Activated CD8-positive, alpha-beta T cell treated with anti-CD3 and anti-CD28 coated beads, Interleukin-2, amount 10 ng/mL, durations not matched to agents 7 days and 5 days (primary cell): Measurements from ENCODE around the gene TP53I13. TPM values are rescaled to one million over a fixed set of nuclear protein-coding genes. Genes with fewer than 3 reads are reported as not detected.

Experiments used
- ATAC-seq: fragments of 150-1000 bp; cut with Tn5 transposase; one replicate; pipeline ENCODE4 v1.10.0; 2021; ENCODE audit warnings: moderate library complexity
- CTCF ChIA-PET: fragments of 350-600 bp; sonication (Branson Sonifier 250); formaldehyde crosslinking; loops from one replicate; lab custom pipeline; 2021; ENCODE audit warnings: antibody characterized with exemption; lab: Charles Lee
- POLR2A ChIA-PET: fragments of 350-600 bp; sonication (Branson Sonifier 250); formaldehyde crosslinking; loops from one replicate; lab custom pipeline; 2021; ENCODE audit warnings: antibody characterized with exemption; lab: Charles Lee
- DNase-seq: peaks from one replicate; pipeline ENCODE4 v3.0.0-alpha.2; 2020
- H3K27ac Mint-ChIP-seq: one replicate; pipeline ENCODE4 v1.8.0; 2021; ENCODE audit warnings: mild to moderate bottlenecking, mixed read lengths
- H3K27me3 Mint-ChIP-seq: one replicate; pipeline ENCODE4 v1.8.0; 2021; ENCODE audit warnings: low read depth, mixed read lengths
- H3K36me3 Mint-ChIP-seq: one replicate; pipeline ENCODE4 v1.8.0; 2021; ENCODE audit warnings: low read depth, mixed read lengths
- H3K4me1 Mint-ChIP-seq: one replicate; pipeline ENCODE4 v1.8.0; 2021; ENCODE audit warnings: low read depth, mixed read lengths
- H3K4me3 Mint-ChIP-seq: one replicate; pipeline ENCODE4 v1.8.0; 2021; ENCODE audit warnings: mild to moderate bottlenecking, mixed read lengths
- H3K9me3 Mint-ChIP-seq: one replicate; pipeline ENCODE4 v1.8.0; 2022; ENCODE audit warnings: mixed read lengths; ENCODE audit not compliant: insufficient read depth
- total RNA-seq, 2 experiments: library from RNA; stranded (reverse); gene quantifications; one replicate each; pipeline ENCODE4 v1.2.3, GENCODE V29; 2021

TP53I13 gene
- total RNA-seq, 2 experiments from 2014 or later: 96.7 to 97.9 TPM

DNA sequence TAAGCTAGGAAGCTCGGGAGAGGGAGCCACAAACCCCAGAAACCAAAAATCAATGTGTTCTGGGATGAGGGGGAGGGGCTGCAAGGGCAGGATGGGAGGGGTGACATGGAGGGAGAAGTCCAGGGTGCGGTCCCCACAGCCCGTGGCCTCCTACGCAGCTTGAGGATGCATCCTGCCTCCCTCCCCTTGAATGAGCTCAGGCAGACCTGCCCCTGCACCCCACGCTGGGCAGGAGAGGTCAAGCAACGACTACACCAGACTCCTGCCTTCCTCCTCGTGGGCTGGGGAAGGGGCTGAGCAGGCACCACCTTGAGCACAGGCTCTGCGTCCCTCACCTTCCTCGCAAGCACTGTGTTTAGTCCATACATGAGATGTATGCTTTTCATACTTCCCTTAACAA is 28.3 kb downstream of the TP53I13 start:
- Mint-ChIP-seq H3K9me3 (no peaks in the 10 kb centered on the region), H3K27me3 (no peaks in the 10 kb centered on the region), H3K4me3 (no peak overlapping the region), H3K36me3 (no peaks in the 10 kb centered on the region), H3K27ac (no peak overlapping the region), H3K4me1 (peaks cover 25% of the 10 kb centered on the region)
- ATAC-seq (no peak), DNase-seq (no peak)
- CTCF ChIA-PET: interaction anchor here (1.8 to 3.3 kb wide), 2 partner anchors 11 to 20 kb away, joined by 3 to 21 read pairs; no protein-coding TSS in a partner anchor
- POLR2A ChIA-PET: interaction anchor here (1.2 kb wide), 1 partner anchor 18 kb away, joined by 3 read pairs; no protein-coding TSS in a partner anchor

DNA sequence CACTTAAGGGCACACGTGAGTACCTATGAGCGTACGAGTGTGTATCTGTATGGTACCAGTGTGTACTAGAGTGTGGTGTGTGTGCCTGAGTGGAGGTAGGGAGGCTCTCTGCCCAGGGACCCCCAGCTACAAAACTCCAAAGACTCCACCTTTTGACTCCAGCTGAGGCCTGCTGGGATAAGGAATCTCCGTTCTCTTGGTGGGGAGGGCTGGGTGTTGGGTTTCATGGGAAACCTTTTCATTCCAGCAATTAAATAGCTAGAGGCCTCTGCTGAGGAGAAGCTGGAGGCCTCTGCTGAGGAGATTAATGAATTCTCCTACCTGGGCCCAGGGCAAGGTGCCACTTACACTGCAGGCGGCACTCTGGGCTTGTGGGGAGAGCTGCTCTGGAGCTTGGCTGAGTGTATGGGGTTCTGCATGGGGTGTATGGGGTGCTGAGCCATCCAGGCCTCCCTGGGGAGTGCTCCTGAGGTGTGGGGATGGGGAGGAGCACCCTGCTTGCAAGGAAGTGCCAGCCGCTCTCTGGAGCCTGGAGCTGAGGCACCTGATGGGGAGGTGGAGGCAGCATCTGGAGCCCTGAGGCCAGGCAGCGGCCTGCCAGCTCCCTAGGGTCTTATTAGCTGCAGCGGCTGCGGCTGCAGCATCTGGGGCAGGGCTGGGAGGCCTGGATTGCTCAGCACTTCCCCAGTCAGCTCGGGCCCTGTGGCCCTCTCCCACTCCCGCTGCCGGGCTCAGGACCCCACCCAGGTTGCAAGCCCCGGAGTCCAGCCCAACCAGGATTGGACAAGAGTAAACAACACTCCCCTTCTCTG is 29.1 kb downstream of the TP53I13 start:
- ATAC-seq (no peak), DNase-seq (no peak)
- H3K27me3 Mint-ChIP-seq: no peaks in the 10 kb centered on the region
- H3K4me3 Mint-ChIP-seq: no peak overlapping the region
- CTCF ChIA-PET: interaction anchor here (1.8 to 3.3 kb wide), 2 partner anchors 11 to 19 kb away, joined by 3 to 21 read pairs; no protein-coding TSS in a partner anchor
- no peak overlapping the region for H3K27ac Mint-ChIP-seq
- no peaks in the 10 kb centered on the region for H3K9me3 Mint-ChIP-seq
- H3K4me1 Mint-ChIP-seq: peaks cover 18% of the 10 kb centered on the region
- no peaks in the 10 kb centered on the region for H3K36me3 Mint-ChIP-seq
- POLR2A ChIA-PET: interaction anchor here (1.2 kb wide), 1 partner anchor 18 kb away, joined by 3 read pairs; no protein-coding TSS in a partner anchor

DNA sequence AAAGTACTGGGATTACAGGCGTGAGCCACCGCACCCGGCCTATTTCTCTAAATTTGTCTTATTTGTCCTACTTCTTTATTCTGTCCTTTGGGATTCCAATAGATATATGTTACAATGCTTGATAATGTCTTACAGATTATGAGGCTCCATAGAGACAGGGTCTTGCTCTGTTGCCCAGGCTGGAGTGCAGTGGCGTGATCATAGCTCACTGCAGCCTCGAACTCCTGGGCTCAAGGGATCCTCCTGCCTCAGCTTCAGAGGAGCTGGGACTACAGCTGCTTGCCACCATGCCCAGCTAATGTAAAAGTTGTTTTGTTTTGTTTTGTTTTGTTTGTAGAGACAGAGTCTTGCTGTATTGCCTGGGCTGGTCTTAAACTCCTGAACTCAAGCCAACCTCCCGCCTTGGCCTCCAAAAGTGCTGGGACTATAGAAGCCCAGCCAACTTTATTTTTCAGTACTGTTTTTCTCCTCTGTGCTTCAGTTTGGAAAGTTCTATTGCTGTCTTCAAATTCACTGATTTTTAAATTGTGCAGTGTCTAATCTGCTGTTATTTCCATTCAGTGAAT is 34.7 kb downstream of the TP53I13 start:
- Mint-ChIP-seq H3K4me1 (peaks cover 7% of the 10 kb centered on the region), H3K27ac (no peak overlapping the region), H3K36me3 (no peaks in the 10 kb centered on the region), H3K27me3 (no peaks in the 10 kb centered on the region), H3K9me3 (no peaks in the 10 kb centered on the region), H3K4me3 (no peak overlapping the region)
- ATAC-seq (no peak), DNase-seq (no peak)
- ChIA-PET CTCF (interaction anchor here (2.3 kb wide), 1 partner anchor 10 kb away, joined by 13 read pairs; no protein-coding TSS in a partner anchor), POLR2A (no interaction called here)

DNA sequence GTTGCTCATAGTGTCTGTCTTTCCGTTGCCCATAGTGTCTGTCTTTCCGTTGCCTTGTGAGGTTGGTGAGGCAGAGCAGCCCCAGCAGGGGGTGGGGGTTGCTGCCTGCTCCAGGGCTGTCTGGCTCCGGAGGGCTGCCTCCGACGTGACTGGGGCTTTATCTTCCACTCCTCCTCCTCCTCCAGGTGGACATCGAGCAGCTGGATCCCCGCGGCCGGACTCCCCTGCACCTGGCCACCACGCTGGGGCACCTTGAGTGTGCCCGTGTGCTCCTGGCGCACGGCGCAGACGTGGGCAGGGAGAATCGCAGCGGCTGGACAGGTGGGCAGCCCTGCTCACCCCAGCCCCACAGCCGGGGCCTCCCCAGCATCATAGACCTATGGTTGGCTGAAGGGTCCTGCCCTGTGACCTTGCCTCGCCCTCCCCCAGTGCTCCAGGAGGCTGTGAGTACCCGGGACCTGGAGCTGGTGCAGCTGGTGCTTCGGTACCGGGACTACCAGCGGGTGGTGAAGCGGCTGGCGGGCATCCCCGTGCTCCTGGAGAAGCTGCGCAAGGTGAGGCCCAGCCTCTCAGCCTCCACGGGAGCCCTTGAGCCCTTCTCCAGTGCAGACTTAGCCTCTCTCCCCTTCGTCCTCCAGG is 39.2 kb downstream of the TP53I13 start:
- no peaks in the 10 kb centered on the region for H3K36me3 Mint-ChIP-seq
- no peak for DNase-seq
- H3K4me1 Mint-ChIP-seq: no peaks in the 10 kb centered on the region
- ChIA-PET CTCF (interaction anchor here (0.9 to 3.5 kb wide), 5 partner anchors 10 to 35 kb away, joined by 3 to 16 read pairs (median 4); no protein-coding TSS in a partner anchor), POLR2A (no interaction called here)
- no peaks in the 10 kb centered on the region for H3K27me3 Mint-ChIP-seq
- H3K27ac Mint-ChIP-seq: no peak overlapping the region
- no peak overlapping the region for H3K4me3 Mint-ChIP-seq
- no peak for ATAC-seq
- H3K9me3 Mint-ChIP-seq: no peaks in the 10 kb centered on the region

DNA sequence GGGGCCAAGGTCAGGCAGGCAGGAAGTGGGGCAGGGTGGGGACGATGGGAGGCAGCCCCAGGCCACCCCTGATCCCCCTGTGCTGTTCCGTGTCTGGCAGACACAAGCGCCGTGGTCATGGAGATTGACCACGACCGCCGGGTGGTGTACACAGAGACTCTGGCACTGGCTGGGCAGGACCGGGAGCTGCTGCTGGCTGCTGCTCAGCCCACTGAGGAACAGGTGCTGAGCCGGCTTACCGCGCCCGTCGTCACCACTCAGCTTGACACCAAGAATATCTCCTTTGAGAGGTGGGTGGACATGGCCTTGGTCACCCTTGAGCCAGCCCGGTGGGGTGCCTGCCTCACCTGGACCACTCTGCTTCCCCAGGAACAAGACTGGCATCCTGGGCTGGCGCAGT is 40.5 kb downstream of the TP53I13 start:
- Mint-ChIP-seq H3K9me3 (no peaks in the 10 kb centered on the region), H3K4me1 (peaks cover 5% of the 10 kb centered on the region), H3K27ac (no peak overlapping the region), H3K36me3 (no peaks in the 10 kb centered on the region), H3K27me3 (no peaks in the 10 kb centered on the region), H3K4me3 (no peak overlapping the region)
- ATAC-seq (no peak), DNase-seq (no peak)
- CTCF ChIA-PET: interaction anchor here (1.2 to 1.9 kb wide), 3 partner anchors 9 to 36 kb away, joined by 3 to 6 read pairs (median 4); no protein-coding TSS in a partner anchor
- POLR2A ChIA-PET: no interaction called here

DNA sequence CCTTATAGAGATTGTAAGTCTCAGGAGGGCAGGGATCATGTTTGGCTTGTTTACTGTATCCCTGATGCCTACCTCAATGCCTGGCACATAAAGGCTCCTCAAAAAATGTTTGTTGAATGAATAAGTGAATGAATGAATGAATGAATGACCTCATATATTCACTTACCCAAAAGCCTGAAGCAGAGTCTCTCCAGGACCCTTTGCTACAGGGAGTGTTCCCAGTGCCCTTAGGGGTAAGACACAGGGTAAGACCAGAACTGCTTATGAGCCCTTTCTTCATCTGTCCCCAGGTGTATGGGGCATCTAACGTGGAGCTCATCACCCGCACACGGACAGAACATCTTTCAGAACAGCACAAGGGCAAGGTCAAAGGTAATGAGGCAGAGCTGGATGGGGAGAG is 41.9 kb downstream of the TP53I13 start:
- no peak overlapping the region for H3K4me3 Mint-ChIP-seq
- peaks cover 19% of the 10 kb centered on the region for H3K4me1 Mint-ChIP-seq
- H3K27me3 Mint-ChIP-seq: no peaks in the 10 kb centered on the region
- ATAC-seq (no peak), DNase-seq (no peak)
- no peaks in the 10 kb centered on the region for H3K9me3 Mint-ChIP-seq
- H3K27ac Mint-ChIP-seq: no peak overlapping the region
- POLR2A ChIA-PET: no interaction called here
- CTCF ChIA-PET: interaction anchor here (1.6 kb wide), 1 partner anchor 22 kb away, joined by 3 read pairs; no protein-coding TSS in a partner anchor
- no peaks in the 10 kb centered on the region for H3K36me3 Mint-ChIP-seq

DNA sequence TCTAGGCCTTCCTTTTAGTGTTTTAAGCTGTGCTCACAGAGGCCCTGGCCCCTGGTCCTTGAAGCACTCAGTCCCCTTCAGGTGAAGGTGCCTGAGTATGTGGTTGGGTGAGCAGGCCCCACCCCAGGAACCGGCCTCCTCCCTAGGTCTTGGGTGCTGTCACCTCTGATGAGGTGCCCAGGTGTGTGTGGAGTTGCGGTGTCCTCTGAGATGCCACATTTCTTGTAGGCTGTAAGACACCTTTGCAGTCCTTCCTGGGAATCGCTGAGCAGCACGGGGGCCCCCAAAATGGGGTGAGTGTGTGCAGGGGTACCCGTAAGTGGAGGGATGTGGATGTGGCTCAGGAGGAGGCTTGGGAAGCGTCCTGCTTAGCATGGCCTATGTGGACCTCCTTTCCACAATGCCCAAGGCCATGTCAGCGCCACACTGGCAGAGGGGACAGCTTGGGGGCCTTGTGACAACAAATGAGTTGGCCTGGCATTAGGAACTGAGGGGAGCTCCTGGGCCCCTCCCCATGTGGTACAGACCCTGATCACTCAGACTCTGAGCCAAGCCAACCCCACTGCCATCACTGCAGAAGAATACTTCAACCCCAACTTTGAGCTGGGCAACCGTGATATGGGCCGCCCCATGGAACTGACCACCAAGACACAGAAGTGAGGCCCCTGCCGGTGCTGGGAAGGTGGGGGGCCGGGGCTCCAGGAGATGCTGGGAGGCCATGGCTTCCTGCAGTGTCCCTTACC is 43.0 kb downstream of the TP53I13 start:
- ATAC-seq: no peak
- Mint-ChIP-seq H3K4me3 (no peak overlapping the region), H3K27me3 (no peaks in the 10 kb centered on the region), H3K27ac (no peak overlapping the region), H3K36me3 (no peaks in the 10 kb centered on the region), H3K9me3 (no peaks in the 10 kb centered on the region), H3K4me1 (peaks cover 28% of the 10 kb centered on the region)
- CTCF ChIA-PET: no interaction called here
- POLR2A ChIA-PET: no interaction called here
- DNase-seq: no peak

DNA sequence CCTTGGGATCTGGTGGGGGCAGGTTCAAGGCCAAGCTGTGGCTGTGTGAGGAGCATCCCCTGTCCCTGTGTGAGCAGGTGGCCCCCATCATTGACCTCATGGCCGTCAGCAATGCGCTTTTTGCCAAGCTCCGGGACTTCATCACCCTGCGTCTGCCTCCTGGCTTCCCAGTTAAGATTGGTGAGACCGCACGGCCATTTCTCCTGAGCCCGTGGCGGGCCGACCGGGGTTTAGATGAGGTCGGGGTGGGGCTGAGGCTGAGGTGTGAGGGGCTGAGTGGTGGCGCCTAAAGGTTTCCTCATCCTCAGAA is 43.5 kb downstream of the TP53I13 start:
- POLR2A ChIA-PET: no interaction called here

DNA sequence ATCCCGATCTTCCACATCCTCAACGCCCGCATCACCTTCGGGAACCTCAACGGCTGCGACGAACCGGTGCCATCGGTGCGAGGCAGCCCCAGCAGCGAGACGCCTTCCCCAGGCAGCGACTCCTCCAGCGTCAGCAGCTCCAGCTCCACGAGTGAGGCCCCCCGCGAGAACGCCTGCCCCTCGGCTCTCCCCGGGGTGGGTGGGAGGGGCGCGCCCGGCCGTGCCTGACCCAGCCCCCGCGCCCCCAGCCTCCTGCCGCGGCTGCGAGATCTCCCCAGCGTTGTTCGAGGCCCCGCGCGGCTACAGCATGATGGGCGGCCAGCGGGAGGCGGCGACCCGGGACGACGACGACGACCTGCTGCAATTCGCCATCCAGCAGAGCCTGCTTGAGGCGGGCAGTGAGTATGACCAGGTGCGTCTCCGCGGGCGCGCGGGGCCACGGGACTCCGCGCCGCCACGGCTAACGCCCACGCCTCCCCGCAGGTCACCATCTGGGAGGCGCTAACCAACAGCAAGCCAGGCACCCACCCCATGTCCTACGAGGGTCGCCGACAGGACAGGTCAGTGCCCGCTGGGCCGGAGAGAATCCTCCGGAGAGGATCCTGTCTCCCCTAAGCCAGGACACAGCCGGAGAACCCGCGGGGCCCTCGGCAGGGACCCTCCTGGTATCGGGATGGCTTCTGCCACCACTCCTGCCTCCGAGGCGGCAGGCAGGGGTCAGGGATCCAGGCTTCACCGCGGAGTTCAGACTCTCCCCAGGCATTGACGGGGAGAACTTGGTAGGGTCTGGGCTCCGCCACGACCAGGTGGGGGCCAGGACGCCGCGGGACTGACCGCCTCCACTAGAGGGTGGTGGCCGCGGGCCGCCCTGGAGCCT is 44.1 kb downstream of the TP53I13 start:
- no peaks in the 10 kb centered on the region for H3K36me3 Mint-ChIP-seq
- no peaks in the 10 kb centered on the region for H3K27me3 Mint-ChIP-seq
- no peak overlapping the region for H3K27ac Mint-ChIP-seq
- DNase-seq (no peak), ATAC-seq (no peak)
- H3K4me1 Mint-ChIP-seq: peaks cover 39% of the 10 kb centered on the region
- ChIA-PET CTCF (interaction anchor here (0.7 to 7.7 kb wide), 17 partner anchors 8 to 318 kb away, joined by 3 to 110 read pairs (median 6); partner anchors contain the start of genes ABHD15, ANKRD13B, CORO6 and TP53I13), POLR2A (no interaction called here)
- H3K9me3 Mint-ChIP-seq: no peaks in the 10 kb centered on the region
- peak overlapping the region; percentile 49 for H3K4me3 Mint-ChIP-seq

More for the DNA sequence above, 43.5 kb downstream of the TP53I13 start:
- Mint-ChIP-seq H3K4me1 (peaks cover 33% of the 10 kb centered on the region), H3K9me3 (no peaks in the 10 kb centered on the region), H3K36me3 (no peaks in the 10 kb centered on the region), H3K27ac (no peak overlapping the region), H3K4me3 (no peak overlapping the region), H3K27me3 (no peaks in the 10 kb centered on the region)
- CTCF ChIA-PET: no interaction called here
- no peak for ATAC-seq
- DNase-seq: no peak

DNA sequence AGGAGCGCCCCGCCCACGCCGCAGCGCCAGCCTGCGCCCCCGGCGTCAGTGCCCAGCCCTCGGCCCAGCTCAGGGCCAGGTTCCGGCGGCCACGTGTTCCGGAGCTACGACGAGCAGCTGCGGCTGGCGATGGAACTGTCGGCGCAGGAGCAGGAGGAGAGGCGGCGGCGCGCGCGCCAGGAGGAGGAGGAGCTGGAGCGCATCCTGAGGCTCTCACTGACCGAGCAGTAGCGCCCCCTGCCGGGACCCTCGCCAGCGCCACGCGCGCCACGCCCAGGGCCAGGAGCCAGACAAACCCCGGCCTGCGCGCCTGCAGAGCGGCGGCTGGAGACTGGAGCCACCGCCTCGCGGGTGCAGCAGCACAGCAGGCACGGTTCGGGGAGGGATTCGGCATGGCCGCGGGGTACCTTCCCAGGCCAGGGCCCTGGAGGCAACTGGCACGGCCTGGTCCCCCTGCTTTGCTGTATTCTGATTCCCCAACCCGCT is 44.9 kb downstream of the TP53I13 start:
- H3K9me3 Mint-ChIP-seq: no peaks in the 10 kb centered on the region
- ATAC-seq (peak; percentile 48), DNase-seq (peak; percentile 96)
- H3K27ac Mint-ChIP-seq: no peak overlapping the region
- ChIA-PET POLR2A (no interaction called here), CTCF (interaction anchor here (0.7 to 7.7 kb wide), 18 partner anchors 9 to 317 kb away, joined by 3 to 110 read pairs (median 6); partner anchors contain the start of genes ABHD15, ANKRD13B, CORO6 and TP53I13)
- H3K27me3 Mint-ChIP-seq: no peaks in the 10 kb centered on the region
- H3K36me3 Mint-ChIP-seq: no peaks in the 10 kb centered on the region
- H3K4me3 Mint-ChIP-seq: peak overlapping the region; percentile 68
- H3K4me1 Mint-ChIP-seq: peaks cover 45% of the 10 kb centered on the region
